Mesothelial cell of epicardium (in vitro differentiated cells): ENCODE data around the gene NT5E. TPM values are rescaled to one million over a fixed set of nuclear protein-coding genes. Genes with fewer than 3 reads are reported as not detected.

ENCODE experiments used
- DNase-seq, 2 experiments: peaks; one replicate each; pipeline ENCODE4 v3.0.0; 2021; ENCODE audit warnings: low spot score in 2 of 2; ENCODE audit not compliant: unreplicated experiment in 2 of 2
- H3K27ac Mint-ChIP-seq: 2 replicates; pipeline ENCODE4 v1.8.0; 2021; ENCODE audit warnings: mixed read lengths
- H3K27me3 Mint-ChIP-seq: 2 replicates; pipeline ENCODE4 v1.8.0; 2021; ENCODE audit warnings: low read depth, mixed read lengths
- H3K36me3 Mint-ChIP-seq: 2 replicates; pipeline ENCODE4 v1.8.0; 2021; ENCODE audit warnings: mixed read lengths
- H3K4me1 Mint-ChIP-seq: 2 replicates; pipeline ENCODE4 v1.8.0; 2021; ENCODE audit warnings: mixed read lengths
- H3K4me3 Mint-ChIP-seq: 2 replicates; pipeline ENCODE4 v1.8.0; 2021; ENCODE audit warnings: mild to moderate bottlenecking, moderate library complexity, mixed read lengths
- H3K9me3 Mint-ChIP-seq: 2 replicates; pipeline ENCODE4 v1.8.0; 2021; ENCODE audit warnings: mixed read lengths
- total RNA-seq: library from RNA; stranded (reverse); gene quantifications from 3 replicates; pipeline ENCODE4 v1.2.1, GENCODE V29; 2021
- TF ChIP-seq, protein P1 (sequence below): fragments of 200-600 bp; sonication (generic); IDR thresholded peaks from one replicate; pipeline ENCODE4 v1.5.0; 2021; ENCODE audit warnings: antibody characterized with exemption; ENCODE audit not compliant: unreplicated experiment

The NT5E gene
- total RNA-seq, 1 donor from 2014 or later, result 0.25 TPM

DNA sequence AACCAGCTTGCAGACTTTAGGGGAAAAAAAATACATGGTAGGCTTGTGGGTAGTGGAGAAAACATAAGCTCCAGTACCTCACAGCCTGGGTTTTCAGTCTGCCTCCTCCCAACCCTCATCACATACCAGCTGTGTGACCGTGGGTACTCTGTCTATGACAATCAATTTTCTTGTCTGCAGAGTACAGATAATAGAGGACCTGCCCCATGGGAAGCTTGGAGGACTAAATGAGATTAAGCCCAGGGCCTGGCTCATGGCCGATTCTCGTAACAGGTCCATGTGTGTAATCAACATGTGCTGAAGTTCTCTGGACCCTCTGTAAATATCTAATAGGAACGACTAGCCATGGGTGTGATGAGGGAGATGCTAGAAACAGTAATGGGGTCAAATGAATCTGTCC lies 34.0 kb downstream of the NT5E start:
- H3K9me3 Mint-ChIP-seq, result no peaks in the 10 kb centered on the region
- H3K27me3 Mint-ChIP-seq, result no peaks in the 10 kb centered on the region
- no peak for DNase-seq
- no peaks in the 10 kb centered on the region for H3K4me1 Mint-ChIP-seq
- no peak overlapping the region for H3K27ac Mint-ChIP-seq
- no peaks in the 10 kb centered on the region for H3K36me3 Mint-ChIP-seq
- H3K4me3 Mint-ChIP-seq, result no peak overlapping the region
- TF ChIP-seq, protein P1, sequence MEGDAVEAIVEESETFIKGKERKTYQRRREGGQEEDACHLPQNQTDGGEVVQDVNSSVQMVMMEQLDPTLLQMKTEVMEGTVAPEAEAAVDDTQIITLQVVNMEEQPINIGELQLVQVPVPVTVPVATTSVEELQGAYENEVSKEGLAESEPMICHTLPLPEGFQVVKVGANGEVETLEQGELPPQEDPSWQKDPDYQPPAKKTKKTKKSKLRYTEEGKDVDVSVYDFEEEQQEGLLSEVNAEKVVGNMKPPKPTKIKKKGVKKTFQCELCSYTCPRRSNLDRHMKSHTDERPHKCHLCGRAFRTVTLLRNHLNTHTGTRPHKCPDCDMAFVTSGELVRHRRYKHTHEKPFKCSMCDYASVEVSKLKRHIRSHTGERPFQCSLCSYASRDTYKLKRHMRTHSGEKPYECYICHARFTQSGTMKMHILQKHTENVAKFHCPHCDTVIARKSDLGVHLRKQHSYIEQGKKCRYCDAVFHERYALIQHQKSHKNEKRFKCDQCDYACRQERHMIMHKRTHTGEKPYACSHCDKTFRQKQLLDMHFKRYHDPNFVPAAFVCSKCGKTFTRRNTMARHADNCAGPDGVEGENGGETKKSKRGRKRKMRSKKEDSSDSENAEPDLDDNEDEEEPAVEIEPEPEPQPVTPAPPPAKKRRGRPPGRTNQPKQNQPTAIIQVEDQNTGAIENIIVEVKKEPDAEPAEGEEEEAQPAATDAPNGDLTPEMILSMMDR, result no peak

DNA sequence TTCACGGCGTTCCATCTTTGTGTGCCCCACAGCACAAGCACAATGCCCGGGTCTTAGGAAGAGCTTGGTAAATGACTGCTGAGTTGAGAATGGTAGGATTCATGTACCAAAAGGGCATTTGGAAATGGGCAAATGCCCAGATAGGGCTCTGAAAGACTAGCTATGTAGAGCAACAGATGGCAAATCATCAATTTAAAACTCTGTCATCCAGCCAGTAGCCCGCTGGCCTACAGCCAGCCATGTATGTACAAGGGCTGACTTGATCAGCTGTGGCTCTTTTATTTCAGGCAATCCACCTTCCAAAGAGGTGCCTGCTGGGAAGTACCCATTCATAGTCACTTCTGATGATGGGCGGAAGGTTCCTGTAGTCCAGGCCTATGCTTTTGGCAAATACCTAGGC lies 35.1 kb downstream of the NT5E start:
- no peak overlapping the region for H3K4me3 Mint-ChIP-seq
- no peaks in the 10 kb centered on the region for H3K4me1 Mint-ChIP-seq
- H3K36me3 Mint-ChIP-seq, result no peaks in the 10 kb centered on the region
- H3K27ac Mint-ChIP-seq, result no peak overlapping the region
- TF ChIP-seq, protein P1, result no peak
- no peaks in the 10 kb centered on the region for H3K9me3 Mint-ChIP-seq
- DNase-seq, result no peak
- no peaks in the 10 kb centered on the region for H3K27me3 Mint-ChIP-seq

DNA sequence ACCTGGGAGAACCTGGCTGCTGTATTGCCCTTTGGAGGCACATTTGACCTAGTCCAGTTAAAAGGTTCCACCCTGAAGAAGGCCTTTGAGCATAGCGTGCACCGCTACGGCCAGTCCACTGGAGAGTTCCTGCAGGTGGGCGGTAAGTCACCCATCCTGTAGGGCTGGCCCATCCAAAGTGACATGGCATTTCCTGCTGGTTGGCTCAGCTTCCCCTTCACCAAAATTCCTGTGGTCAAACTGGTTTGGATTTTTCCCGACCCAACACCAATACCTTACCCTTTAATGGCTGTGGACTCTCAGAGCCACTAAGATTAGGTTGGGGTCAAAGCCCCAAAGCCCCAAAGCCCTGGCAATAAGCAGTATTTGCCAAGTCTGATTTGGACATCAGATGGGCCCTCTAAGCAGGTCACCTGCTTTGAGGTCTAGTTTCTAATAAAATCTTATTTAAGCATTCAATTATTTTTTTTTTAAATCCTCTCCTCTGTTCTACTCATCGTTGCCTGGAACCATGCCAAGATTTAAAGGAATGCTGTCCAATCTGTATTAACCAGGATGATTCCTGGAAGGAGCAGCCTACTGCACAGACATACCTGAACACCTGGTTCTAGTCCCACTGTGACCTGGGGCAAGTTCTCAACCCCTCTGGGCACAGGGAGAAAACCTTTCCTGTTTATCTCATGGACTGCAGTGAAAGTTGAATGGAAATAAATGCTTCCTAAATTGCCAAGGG lies 40.8 kb downstream of the NT5E start:
- H3K36me3 Mint-ChIP-seq, result no peaks in the 10 kb centered on the region
- no peak overlapping the region for H3K27ac Mint-ChIP-seq
- H3K27me3 Mint-ChIP-seq, result no peaks in the 10 kb centered on the region
- no peak for DNase-seq
- no peak overlapping the region for H3K4me3 Mint-ChIP-seq
- peaks cover 16% of the 10 kb centered on the region for H3K4me1 Mint-ChIP-seq
- no peaks in the 10 kb centered on the region for H3K9me3 Mint-ChIP-seq
- TF ChIP-seq, protein P1, result no peak

GRCh38 chr6:85493389-85493788 lies 43.5 kb downstream of the NT5E start:
- Mint-ChIP-seq H3K27ac (no peak overlapping the region), H3K36me3 (peaks cover 16% of the 10 kb centered on the region), H3K4me3 (no peak overlapping the region), H3K4me1 (peaks cover 16% of the 10 kb centered on the region), H3K27me3 (no peaks in the 10 kb centered on the region), H3K9me3 (peaks cover 24% of the 10 kb centered on the region)
- TF ChIP-seq, protein P1, result no peak
- DNase-seq, result no peak

DNA sequence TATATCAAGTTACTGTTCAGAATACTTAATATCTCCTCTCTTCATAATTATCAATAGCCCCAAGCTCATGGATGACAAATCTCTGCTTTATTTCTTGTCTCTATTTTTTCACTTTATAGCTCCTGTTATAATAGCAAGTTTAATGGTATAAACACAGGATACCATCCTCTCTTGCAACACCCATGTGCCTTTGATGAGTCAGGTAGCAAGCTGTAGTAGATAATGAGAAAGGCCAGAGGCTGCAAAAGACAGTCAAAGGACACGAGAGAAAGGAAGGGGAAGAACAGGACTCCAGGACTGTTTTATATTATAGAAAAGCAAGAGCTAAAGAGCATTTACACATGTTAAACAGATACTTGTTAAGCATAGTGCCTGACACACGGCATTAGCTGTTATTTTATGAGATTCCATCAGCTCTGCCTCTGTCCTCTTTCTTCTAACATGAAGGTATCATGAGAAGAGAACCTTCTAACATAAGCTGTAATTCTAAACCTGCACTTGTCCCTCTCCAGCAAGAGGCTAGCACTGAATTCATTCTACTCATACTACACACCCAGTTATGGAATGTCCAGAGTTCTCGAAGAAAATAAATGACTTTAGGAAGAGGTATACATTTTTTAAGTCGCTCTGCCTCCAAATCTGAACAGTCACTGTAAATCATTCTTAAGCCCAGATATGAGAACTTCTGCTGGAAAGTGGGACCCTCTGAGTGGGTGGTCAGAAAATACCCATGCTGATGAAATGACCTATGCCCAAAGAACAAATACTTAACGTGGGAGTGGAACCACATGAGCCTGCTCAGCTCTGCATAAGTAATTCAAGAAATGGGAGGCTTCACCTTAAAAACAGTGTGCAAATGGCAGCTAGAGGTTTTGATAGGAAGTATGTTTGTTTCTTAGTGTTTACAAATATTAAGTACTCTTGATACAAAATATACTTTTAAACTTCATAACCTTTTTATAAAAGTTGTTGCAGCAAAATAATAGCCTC lies 45.0 kb downstream of the NT5E start:
- DNase-seq, result no peak
- no peak overlapping the region for H3K27ac Mint-ChIP-seq
- H3K36me3 Mint-ChIP-seq, result peaks cover 16% of the 10 kb centered on the region
- H3K4me3 Mint-ChIP-seq, result no peak overlapping the region
- peaks cover 24% of the 10 kb centered on the region for H3K4me1 Mint-ChIP-seq
- H3K27me3 Mint-ChIP-seq, result no peaks in the 10 kb centered on the region
- TF ChIP-seq, protein P1, result no peak
- peaks cover 24% of the 10 kb centered on the region for H3K9me3 Mint-ChIP-seq
